Prostate gland (tissue), 2 donors: ENCODE results near the gene NOS1AP. TPM values are rescaled to one million over a fixed set of nuclear protein-coding genes. Genes with fewer than 3 reads are reported as not detected.

ENCODE experiments used
- DNase-seq: peaks from one replicate; pipeline ENCODE4 v3.0.0-alpha.2; 2019; ENCODE audit warnings: low spot score
- H3K27ac ChIP-seq, 2 donors: fragments of 200-600 bp; sonication (generic); 2 replicates each; pipeline ENCODE4 v1.5.1; 2017 to 2019
- H3K27me3 ChIP-seq: fragments of 200-600 bp; sonication (generic); replicated peaks from 2 replicates; pipeline ENCODE4 v1.5.1; 2019; ENCODE audit not compliant: insufficient read depth
- H3K36me3 ChIP-seq, 2 donors: fragments of 200-600 bp; sonication (generic); 1 replicate in 1 of 2; 2 replicates in 1 of 2; pipeline versions ENCODE4 v1.5.1 to v1.8.1; 2017 to 2019
- H3K4me1 ChIP-seq: fragments of 200-600 bp; sonication (generic); replicated peaks from 2 replicates; pipeline ENCODE4 v1.5.1; 2019
- H3K4me3 ChIP-seq, 2 donors: fragments of 200-600 bp; sonication (generic); 2 replicates each; pipeline ENCODE4 v1.5.1; 2017 to 2019
- H3K9me3 ChIP-seq: fragments of 200-600 bp; sonication (generic); 2 replicates; pipeline ENCODE4 v1.5.1; 2017
- CTCF ChIP-seq, 4 experiments: fragments of 200-600 bp in 2 of 4; fragments of 450-650 bp in 2 of 4; sonication (generic) in 2 of 4; IDR thresholded peaks; 1 replicate in 3 of 4; 2 replicates in 1 of 4; pipeline ENCODE4 v1.5.1; 2016 to 2019; ENCODE audit warnings: antibody characterized with exemption in 4 of 4, mild to moderate bottlenecking in 2 of 4, moderate library complexity in 2 of 4
- POLR2A ChIP-seq: fragments of 450-650 bp; IDR thresholded peaks from one replicate; pipeline ENCODE4 v1.6.1; 2016; ENCODE audit warnings: antibody characterized with exemption, mild to moderate bottlenecking
- POLR2AphosphoS5 ChIP-seq: sonication (generic); formaldehyde crosslinking; IDR thresholded peaks from one replicate; pipeline ENCODE4 v1.6.1; 2017; ENCODE audit warnings: antibody characterized with exemption
- WGBS: methylation state at CpG from one replicate; pipeline ENCODE4 v1.1.5; 2018; 5-methylcytosine and 5-hydroxymethylcytosine counted together
- intact Hi-C: fragments of 100-400 bp; cut with DNase I; formaldehyde crosslinking; loops from one replicate; pipeline ENCODE4 v1.14.2; 2022
- total RNA-seq, 2 donors: library from RNA; depleted of rRNA; stranded (reverse); fragments of >200 nt; gene quantifications; one replicate each; pipeline ENCODE4 v1.1.0, GENCODE V29; 2016

The NOS1AP gene
- total RNA-seq, 2 donors from 2014 or later, result 9.9 to 11.0 TPM

DNA sequence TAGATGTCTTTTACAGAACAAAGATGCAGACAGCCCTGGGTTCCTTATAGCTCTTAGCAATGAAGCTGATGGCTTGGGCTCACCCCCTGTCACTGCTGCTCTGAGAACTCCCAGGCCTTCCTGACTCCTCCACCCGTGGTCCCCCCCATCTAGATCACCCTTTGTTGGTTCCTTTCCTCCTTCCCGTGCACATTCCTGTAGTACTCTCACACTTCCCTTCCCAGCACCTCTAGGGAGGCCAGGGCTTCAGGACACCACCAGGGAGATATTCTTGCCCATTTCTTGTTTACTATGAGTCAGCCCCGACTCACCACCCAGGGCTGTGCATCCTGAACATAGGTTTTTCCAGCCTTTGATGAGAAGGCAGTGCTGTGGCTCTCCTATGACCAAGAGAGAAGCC is 14.4 kb upstream of the NOS1AP start:
- WGBS, result 52% methylated on average over 3 of the region's 3 CpGs
- Histone ChIP-seq H3K27ac (peak overlapping the region; percentile 46 to 61), H3K4me1 (no peaks in the 10 kb centered on the region), H3K4me3 (no peak overlapping the region), H3K27me3 (no peaks in the 10 kb centered on the region), H3K9me3 (no peaks in the 10 kb centered on the region), H3K36me3 (no peaks in the 10 kb centered on the region)
- TF ChIP-seq POLR2AphosphoS5, result no peak
- peak in 1 of 4 experiments; percentile 17 for TF ChIP-seq CTCF (IDR thresholded peaks at IDR 0.05)
- peak; percentile 27 for DNase-seq
- intact Hi-C loops, result loop anchor here (2.0 to 5.0 kb wide), 3 partner anchors 222 to 442 kb away; partner anchors contain the start of gene UHMK1

DNA sequence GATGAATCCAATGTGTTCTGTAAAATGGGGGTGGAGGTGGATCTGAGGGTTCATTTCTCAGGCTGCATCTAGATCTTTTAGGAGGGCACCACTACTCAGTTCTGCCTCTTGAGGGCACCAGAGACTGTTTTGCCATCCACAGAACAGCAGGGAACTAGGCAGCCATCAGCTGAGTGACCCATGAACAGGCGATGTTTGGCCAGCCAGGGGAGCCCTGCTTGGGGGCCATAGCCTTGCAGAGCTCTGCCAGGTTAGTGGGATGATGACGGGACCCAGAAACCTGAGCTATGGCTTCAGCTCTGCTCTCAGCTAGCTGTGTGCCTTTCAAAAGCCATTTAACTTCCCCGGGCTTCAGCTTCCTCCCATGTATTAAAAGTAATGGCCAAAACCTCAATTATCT is 13.4 kb upstream of the NOS1AP start:
- WGBS, result 36% methylated on average over 3 of the region's 3 CpGs
- H3K4me3 ChIP-seq, result no peak overlapping the region
- no peaks in the 10 kb centered on the region for H3K4me1 ChIP-seq
- H3K9me3 ChIP-seq, result no peaks in the 10 kb centered on the region
- peak; percentile 66 for DNase-seq
- TF ChIP-seq POLR2A, result no peak
- peak; percentile 72 to 89 (median 84) for TF ChIP-seq CTCF (IDR thresholded peaks at IDR 0.05)
- no peaks in the 10 kb centered on the region for H3K36me3 ChIP-seq
- no peak overlapping the region for H3K27ac ChIP-seq
- H3K27me3 ChIP-seq, result no peaks in the 10 kb centered on the region
- intact Hi-C loops, result loop anchor here (5.0 kb wide), 2 partner anchors 221 to 441 kb away; partner anchors contain the start of gene UHMK1

- Histone ChIP-seq H3K27me3 (no peaks in the 10 kb centered on the region), H3K4me3 (no peak overlapping the region), H3K36me3 (no peaks in the 10 kb centered on the region), H3K27ac (no peak overlapping the region), H3K4me1 (no peaks in the 10 kb centered on the region), H3K9me3 (no peaks in the 10 kb centered on the region)
- TF ChIP-seq POLR2AphosphoS5 (no peak), POLR2A (no peak), CTCF (IDR thresholded peaks at IDR 0.05) (no peak)
- WGBS, result 93% methylated on average over 3 of the region's 3 CpGs
- no peak for DNase-seq
- intact Hi-C loops, result loop anchor here (5.0 kb wide), 2 partner anchors 221 to 441 kb away; partner anchors contain the start of gene UHMK1
These were observed 12.9 kb upstream of the NOS1AP start for GRCh38 chr1:162056579-162056978.

DNA sequence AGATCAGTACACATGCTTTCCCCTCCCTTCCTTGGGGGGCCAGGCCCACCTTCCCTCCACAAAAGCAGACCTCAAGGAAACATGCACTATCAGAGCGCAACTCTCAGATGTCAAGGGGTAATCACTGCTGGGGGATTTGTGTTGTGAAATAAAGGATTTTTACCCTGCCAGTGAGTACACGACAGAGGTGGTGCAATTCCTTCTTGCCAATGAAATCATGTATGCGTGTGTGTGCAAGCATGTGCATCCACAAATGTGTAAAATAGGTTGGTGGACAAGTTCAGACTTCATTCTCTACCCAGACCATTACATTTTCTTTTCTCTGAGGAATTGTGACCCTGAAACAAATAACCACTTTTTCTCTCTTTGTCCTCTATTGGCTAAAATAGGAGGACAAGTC is 9.8 kb upstream of the NOS1AP start:
- TF ChIP-seq POLR2AphosphoS5 (no peak), POLR2A (no peak), CTCF (IDR thresholded peaks at IDR 0.05) (no peak)
- H3K36me3 ChIP-seq, result no peaks in the 10 kb centered on the region
- no peak for DNase-seq
- no peaks in the 10 kb centered on the region for H3K4me1 ChIP-seq
- no peak overlapping the region for H3K27ac ChIP-seq
- no peaks in the 10 kb centered on the region for H3K9me3 ChIP-seq
- intact Hi-C loops, result loop anchor here (5.0 kb wide), 2 partner anchors 218 to 438 kb away; partner anchors contain the start of gene UHMK1
- no peak overlapping the region for H3K4me3 ChIP-seq
- WGBS, result 69% methylated on average over 3 of the region's 3 CpGs
- no peaks in the 10 kb centered on the region for H3K27me3 ChIP-seq

DNA sequence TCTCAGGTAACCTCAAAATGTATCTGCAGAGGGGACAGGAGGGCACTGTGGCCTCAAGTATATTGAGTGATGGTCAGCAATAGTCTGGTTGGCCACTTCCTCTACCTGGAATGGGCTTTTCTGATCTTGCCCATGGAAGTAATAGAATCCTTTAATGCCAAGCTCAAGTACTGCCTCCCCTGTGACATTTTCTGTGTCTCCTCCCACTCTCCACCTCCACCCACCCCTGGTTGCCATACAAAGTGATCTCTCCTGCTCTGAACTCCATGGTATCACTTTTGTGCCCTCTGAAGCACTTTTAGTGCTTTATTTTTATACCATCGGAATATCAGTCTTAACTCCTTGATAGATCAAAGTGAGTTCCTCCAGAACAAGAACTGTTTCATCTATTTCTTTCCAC is 9.2 kb upstream of the NOS1AP start:
- Histone ChIP-seq H3K4me1 (no peaks in the 10 kb centered on the region), H3K27ac (no peak overlapping the region), H3K4me3 (no peak overlapping the region), H3K27me3 (no peaks in the 10 kb centered on the region), H3K36me3 (no peaks in the 10 kb centered on the region), H3K9me3 (no peaks in the 10 kb centered on the region)
- no peak for TF ChIP-seq CTCF (IDR thresholded peaks at IDR 0.05)
- no peak for TF ChIP-seq POLR2A
- TF ChIP-seq POLR2AphosphoS5, result no peak
- WGBS, result 91% methylated on average over 1 of the region's 1 CpG
- intact Hi-C loops, result no loop called here
- no peak for DNase-seq
